DOHH2 (cell line): Measurements from ENCODE around the gene CACNA2D3.

ENCODE experiments used
- CTCF ChIP-seq: fragments of 200-600 bp; sonication (generic); IDR thresholded peaks from one replicate; pipeline ENCODE4 v1.5.1; 2014; ENCODE audit warnings: antibody characterized with exemption, mild to moderate bottlenecking, low read depth, low read length; ENCODE audit not compliant: poor library complexity, severe bottlenecking
- EZH2phosphoT487 ChIP-seq: fragments of 200-600 bp; sonication (generic); IDR thresholded peaks from 2 replicates; pipeline ENCODE4 v1.6.1; 2017; ENCODE audit warnings: borderline replicate concordance, mild to moderate bottlenecking, antibody characterized with exemption, low read length, moderate library complexity, mixed read lengths

GRCh38 chr3:54344601-54345231 is 222.4 kb downstream of the CACNA2D3 start:
- no peak for TF ChIP-seq CTCF
- TF ChIP-seq EZH2phosphoT487: no peak
